ENCODE results near the gene ACER3. TPM values are rescaled to one million over a fixed set of nuclear protein-coding genes. Genes with fewer than 3 reads are reported as not detected.

ACER3 gene
- total and polyA plus RNA-seq, 2 donors (not counting 1 experiment from before 2014, with no cell fraction given), result 3.3 to 12.9 TPM

DNA sequence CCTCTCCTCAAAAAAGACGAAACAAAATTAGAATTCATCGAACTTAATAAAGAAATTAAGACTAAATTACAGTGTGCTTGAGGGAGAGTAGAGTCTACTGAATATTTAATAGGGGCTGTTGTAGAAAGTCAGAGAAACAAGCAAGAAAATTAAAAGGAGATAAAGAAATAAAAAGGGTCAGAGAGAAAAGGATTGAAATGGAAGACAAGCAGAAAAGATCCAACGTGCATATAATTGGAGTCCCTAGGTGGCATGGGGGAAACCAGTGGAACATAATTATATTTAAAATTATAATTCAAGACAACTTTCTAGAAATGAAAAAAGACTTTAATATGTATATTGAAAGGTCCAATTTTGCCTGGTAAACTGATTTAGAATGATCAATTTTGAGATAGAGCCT, 74.3 kb downstream of the ACER3 start:
- ChIA-PET CTCF (no interaction called here), POLR2A (no interaction called here)
- Mint-ChIP-seq H3K27me3 (no peaks in the 10 kb centered on the region), H3K9me3 (ENCODE audit: insufficient read depth) (no peaks in the 10 kb centered on the region), H3K4me1 (no peaks in the 10 kb centered on the region), H3K27ac (no peak overlapping the region), H3K4me3 (no peak overlapping the region)
- intact Hi-C loops (cut with micrococcal nuclease), result no loop called here
- no peak for DNase-seq
- Histone ChIP-seq H3K27me3 (replicated peaks in 1 of 4; ENCODE audit: control extremely low read depth in 1 of 4, control insufficient read depth in 3 of 4, insufficient read depth in 4 of 4, low read length in 3 of 4) (no peaks in the 10 kb centered on the region), H2AFZ (ENCODE audit: insufficient read depth, low read depth, low read length, poor library complexity, severe bottlenecking) (no peak overlapping the region), H3K4me1 (ENCODE audit: control insufficient read depth in 2 of 2, insufficient read depth in 2 of 2, low read length in 2 of 2) (no peaks in the 10 kb centered on the region), H3K9ac (ENCODE audit: low read length) (no peak overlapping the region), H4K20me1 (ENCODE audit: control insufficient read depth, insufficient read depth, low read length, poor library complexity, severe bottlenecking) (no peaks in the 10 kb centered on the region), H3K4me2 (replicated peaks; ENCODE audit: low read depth, low read length, poor library complexity, severe bottlenecking) (no peak overlapping the region), H3K4me3 (ENCODE audit: control extremely low read depth in 1 of 5, extremely low read depth in 1 of 5, insufficient read depth in 1 of 5, low read depth in 2 of 5, low read length in 4 of 5) (no peak overlapping the region), H3K27ac (ENCODE audit: low read length in 2 of 2) (no peak overlapping the region), H3K36me3 (replicated peaks in 1 of 2; ENCODE audit: control extremely low read depth in 1 of 2, control insufficient read depth in 1 of 2, extremely low read depth in 1 of 2, insufficient read depth in 2 of 2, low read length in 1 of 2) (peaks cover 0 to 3% of the 10 kb centered on the region in 2 experiments), H3K79me2 (ENCODE audit: control insufficient read depth, insufficient read depth, low read length) (no peaks in the 10 kb centered on the region), H3K9me3 (ENCODE audit: control extremely low read depth in 1 of 3, control insufficient read depth in 2 of 3, insufficient read depth in 1 of 3, low read length in 2 of 3) (peaks cover 2 to 13% (median 6%) of the 10 kb centered on the region in 3 donors)
- TF ChIP-seq, protein P1, sequence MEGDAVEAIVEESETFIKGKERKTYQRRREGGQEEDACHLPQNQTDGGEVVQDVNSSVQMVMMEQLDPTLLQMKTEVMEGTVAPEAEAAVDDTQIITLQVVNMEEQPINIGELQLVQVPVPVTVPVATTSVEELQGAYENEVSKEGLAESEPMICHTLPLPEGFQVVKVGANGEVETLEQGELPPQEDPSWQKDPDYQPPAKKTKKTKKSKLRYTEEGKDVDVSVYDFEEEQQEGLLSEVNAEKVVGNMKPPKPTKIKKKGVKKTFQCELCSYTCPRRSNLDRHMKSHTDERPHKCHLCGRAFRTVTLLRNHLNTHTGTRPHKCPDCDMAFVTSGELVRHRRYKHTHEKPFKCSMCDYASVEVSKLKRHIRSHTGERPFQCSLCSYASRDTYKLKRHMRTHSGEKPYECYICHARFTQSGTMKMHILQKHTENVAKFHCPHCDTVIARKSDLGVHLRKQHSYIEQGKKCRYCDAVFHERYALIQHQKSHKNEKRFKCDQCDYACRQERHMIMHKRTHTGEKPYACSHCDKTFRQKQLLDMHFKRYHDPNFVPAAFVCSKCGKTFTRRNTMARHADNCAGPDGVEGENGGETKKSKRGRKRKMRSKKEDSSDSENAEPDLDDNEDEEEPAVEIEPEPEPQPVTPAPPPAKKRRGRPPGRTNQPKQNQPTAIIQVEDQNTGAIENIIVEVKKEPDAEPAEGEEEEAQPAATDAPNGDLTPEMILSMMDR (IDR thresholded peaks at IDR 0.05), result no peak
- no peak for TF ChIP-seq EZH2 (IDR thresholded peaks at IDR 0.05; ENCODE audit: borderline replicate concordance, insufficient read depth, low read depth, low read length, poor library complexity, severe bottlenecking)
- ATAC-seq (ENCODE audit: low read depth), result no peak
- no CpG with 5 or more reads among the region's 3 CpGs for WGBS (ENCODE audit: insufficient coverage)

DNA sequence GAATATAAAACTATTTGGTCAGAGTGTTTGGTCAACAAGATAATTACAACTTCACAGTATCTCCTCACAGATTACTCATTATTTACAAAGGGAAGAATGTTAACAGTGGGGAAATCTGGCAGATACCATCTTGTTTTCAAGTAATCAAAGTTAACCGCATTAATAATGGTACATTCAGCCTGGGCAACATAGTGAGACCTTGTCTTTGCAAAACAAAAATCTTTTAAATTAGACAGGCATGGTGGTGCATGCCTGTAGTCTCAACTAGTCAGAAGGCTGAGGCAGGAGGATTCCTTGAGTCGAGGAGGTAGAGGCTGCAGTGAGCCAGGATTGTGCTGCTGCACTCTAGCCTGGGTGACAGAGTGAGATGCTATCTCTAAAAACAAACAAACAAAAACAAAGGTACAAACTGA, 78.5 kb downstream of the ACER3 start:
- H4K20me1 ChIP-seq (ENCODE audit: control insufficient read depth, insufficient read depth, low read length, poor library complexity, severe bottlenecking), result no peaks in the 10 kb centered on the region
- CTCF ChIA-PET, result no interaction called here
- POLR2A ChIA-PET, result no interaction called here
- H2AFZ ChIP-seq (ENCODE audit: insufficient read depth, low read depth, low read length, poor library complexity, severe bottlenecking), result no peak overlapping the region
- Mint-ChIP-seq H3K4me1 (no peaks in the 10 kb centered on the region), H3K27me3 (no peaks in the 10 kb centered on the region), H3K9me3 (ENCODE audit: insufficient read depth) (peaks cover 14% of the 10 kb centered on the region), H3K4me3 (no peak overlapping the region), H3K27ac (no peak overlapping the region)
- H3K9ac ChIP-seq (ENCODE audit: low read length), result no peak overlapping the region
- no CpG with 5 or more reads among the region's 2 CpGs for WGBS (ENCODE audit: insufficient coverage)
- no peak overlapping the region for H3K27ac ChIP-seq (ENCODE audit: low read length in 2 of 2)
- no peaks in the 10 kb centered on the region for H3K4me1 ChIP-seq (ENCODE audit: control insufficient read depth in 2 of 2, insufficient read depth in 2 of 2, low read length in 2 of 2)
- peaks cover 4 to 18% (median 5%) of the 10 kb centered on the region in 3 donors for H3K9me3 ChIP-seq (ENCODE audit: control extremely low read depth in 1 of 3, control insufficient read depth in 2 of 3, insufficient read depth in 1 of 3, low read length in 2 of 3)
- TF ChIP-seq EZH2 (IDR thresholded peaks at IDR 0.05; ENCODE audit: borderline replicate concordance, insufficient read depth, low read depth, low read length, poor library complexity, severe bottlenecking), result no peak
- TF ChIP-seq, protein P1 (IDR thresholded peaks at IDR 0.05), result no peak
- intact Hi-C loops (cut with micrococcal nuclease), result no loop called here
- H3K36me3 ChIP-seq (replicated peaks in 1 of 2; ENCODE audit: control extremely low read depth in 1 of 2, control insufficient read depth in 1 of 2, extremely low read depth in 1 of 2, insufficient read depth in 2 of 2, low read length in 1 of 2), result no peaks in the 10 kb centered on the region
- no peak for ATAC-seq (ENCODE audit: low read depth)
- no peaks in the 10 kb centered on the region for H3K79me2 ChIP-seq (ENCODE audit: control insufficient read depth, insufficient read depth, low read length)
- H3K4me3 ChIP-seq (ENCODE audit: control extremely low read depth in 1 of 5, extremely low read depth in 1 of 5, insufficient read depth in 1 of 5, low read depth in 2 of 5, low read length in 4 of 5), result no peak overlapping the region
- H3K27me3 ChIP-seq (replicated peaks in 1 of 4; ENCODE audit: control extremely low read depth in 1 of 4, control insufficient read depth in 3 of 4, insufficient read depth in 4 of 4, low read length in 3 of 4), result no peaks in the 10 kb centered on the region
- no peak overlapping the region for H3K4me2 ChIP-seq (replicated peaks; ENCODE audit: low read depth, low read length, poor library complexity, severe bottlenecking)
- DNase-seq, result no peak
